Smooth muscle cell (in vitro differentiated cells): Measurements from ENCODE around the gene ATP5F1B. TPM values are rescaled to one million over a fixed set of nuclear protein-coding genes. Genes with fewer than 3 reads are reported as not detected.

Experiments used
- DNase-seq: peaks from one replicate; lab custom pipeline; 2025; ENCODE audit not compliant: unreplicated experiment; lab: John Stamatoyannopoulos, UW
- H2AFZ ChIP-seq: fragments of 200-600 bp; sonication (generic); 2 replicates; pipeline ENCODE4 v1.6.0; 2016; ENCODE audit warnings: antibody characterized with exemption, low read depth, mild to moderate bottlenecking
- H3F3A ChIP-seq: fragments of 200-600 bp; sonication (generic); 2 replicates; pipeline ENCODE4 v1.6.0; 2017; ENCODE audit warnings: antibody characterized with exemption, low read depth
- H3K27ac ChIP-seq: fragments of 200-600 bp; sonication (generic); 2 replicates; pipeline ENCODE4 v1.5.1; 2016; ENCODE audit warnings: low read depth, mild to moderate bottlenecking
- H3K27me3 ChIP-seq: fragments of 200-600 bp; sonication (generic); 2 replicates; pipeline ENCODE4 v1.6.1; 2016; ENCODE audit warnings: low read depth, mild to moderate bottlenecking
- H3K36me3 ChIP-seq: fragments of 200-600 bp; sonication (generic); 2 replicates; pipeline ENCODE4 v1.5.1; 2016; ENCODE audit warnings: low read depth
- H3K4me1 ChIP-seq: fragments of 200-600 bp; sonication (generic); 2 replicates; pipeline ENCODE4 v1.5.1; 2016; ENCODE audit warnings: low read depth
- H3K4me2 ChIP-seq: fragments of 200-600 bp; sonication (generic); 2 replicates; pipeline ENCODE4 v1.6.0; 2016; ENCODE audit warnings: mild to moderate bottlenecking
- H3K4me3 ChIP-seq: fragments of 200-600 bp; sonication (generic); 2 replicates; pipeline ENCODE4 v1.5.1; 2016; ENCODE audit warnings: mild to moderate bottlenecking
- H3K79me2 ChIP-seq: fragments of 200-600 bp; sonication (generic); 2 replicates; pipeline ENCODE4 v1.6.0; 2016; ENCODE audit warnings: low read depth, mild to moderate bottlenecking
- H3K9ac ChIP-seq: fragments of 200-600 bp; sonication (generic); 2 replicates; pipeline ENCODE4 v1.6.0; 2016; ENCODE audit warnings: low read depth
- H3K9me3 ChIP-seq: fragments of 200-600 bp; sonication (generic); replicated peaks from 2 replicates; pipeline ENCODE4 v1.5.1; 2016; ENCODE audit warnings: low read depth
- H4K20me1 ChIP-seq: fragments of 200-600 bp; sonication (generic); 2 replicates; pipeline ENCODE4 v1.6.0; 2016; ENCODE audit warnings: low read depth
- WGBS: methylation state at CpG from one replicate; pipeline ENCODE4 v1.1.7; 2016; ENCODE audit warnings: low lambda C conversion rate; 5-methylcytosine and 5-hydroxymethylcytosine counted together
- polyA plus RNA-seq: library from polyadenylated mRNA; unstranded; fragments of >200 nt; fragmentation: Nextera tagmentation; extraction: Ambion mirVana; gene quantifications from 2 replicates; pipeline ENCODE4 v1.2.1, GENCODE V29; 2016
- total RNA-seq: library from RNA; depleted of rRNA; stranded (reverse); fragments of >200 nt; gene quantifications from 2 replicates; pipeline ENCODE4 v1.2.3, GENCODE V29; 2014
- TF ChIP-seq, protein P1 (sequence below): fragments of 200-600 bp; sonication (generic); IDR thresholded peaks from 2 replicates; pipeline ENCODE4 v1.5.1; 2017; ENCODE audit warnings: borderline replicate concordance, mild to moderate bottlenecking, antibody characterized with exemption; ENCODE audit not compliant: insufficient read depth, poor library complexity, severe bottlenecking

The ATP5F1B gene
- total and polyA plus RNA-seq, 2 experiments from 2014 or later = 489 to 953 TPM

DNA sequence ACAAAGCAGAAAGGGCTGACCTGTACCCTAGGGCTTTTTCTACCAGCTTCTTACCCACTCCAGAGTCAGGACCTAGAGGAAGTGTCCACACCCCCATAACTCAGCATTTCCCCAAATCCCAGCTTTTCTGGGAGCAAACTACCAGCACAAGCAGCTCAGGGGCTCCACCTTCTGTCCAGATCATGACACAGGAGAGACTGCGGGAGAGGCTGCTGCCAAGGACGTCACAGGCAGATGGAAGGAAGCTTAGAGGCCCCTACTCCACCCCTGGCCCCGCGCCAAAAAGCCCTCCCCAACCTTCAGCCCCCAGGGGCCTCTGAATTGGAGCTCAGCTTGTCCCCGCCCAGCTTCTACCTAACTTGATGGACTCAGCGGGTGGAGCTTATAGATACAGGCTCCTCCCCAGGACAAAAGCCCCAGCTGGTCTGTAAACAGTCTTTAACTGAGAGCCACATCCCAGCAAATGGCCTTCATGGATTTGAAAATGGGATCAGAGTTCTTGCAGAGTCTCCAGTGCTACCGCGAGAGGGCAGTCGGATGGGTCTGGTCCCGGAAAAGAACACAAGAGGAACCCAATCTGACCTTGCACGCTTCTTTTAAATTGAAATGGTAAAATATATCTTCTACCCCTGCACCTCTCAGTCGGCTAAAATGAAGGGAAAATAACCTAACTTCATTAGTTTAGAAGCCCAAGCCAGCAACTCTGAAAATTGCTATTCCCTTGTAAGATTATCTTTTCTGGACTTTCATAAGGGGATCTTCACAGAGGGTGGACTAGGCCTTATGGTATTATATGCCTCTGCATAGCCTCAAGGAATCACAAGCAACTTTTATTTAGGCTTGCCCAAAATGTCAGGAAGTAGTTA lies 8.9 kb downstream of the ATP5F1B start:
- Histone ChIP-seq H3K4me1 (peaks cover 35% of the 10 kb centered on the region), H3K4me3 (peak overlapping the region; percentile 69), H2AFZ (no peak overlapping the region), H3K9me3 (no peaks in the 10 kb centered on the region), H3K27me3 (no peaks in the 10 kb centered on the region), H3K9ac (peak overlapping the region; percentile 83), H3F3A (peaks cover 28% of the 10 kb centered on the region), H3K27ac (peak overlapping the region; percentile 70), H3K79me2 (peaks cover 43% of the 10 kb centered on the region), H3K4me2 (peak overlapping the region; percentile 98), H3K36me3 (no peaks in the 10 kb centered on the region), H4K20me1 (peaks cover 42% of the 10 kb centered on the region)
- TF ChIP-seq, protein P1, sequence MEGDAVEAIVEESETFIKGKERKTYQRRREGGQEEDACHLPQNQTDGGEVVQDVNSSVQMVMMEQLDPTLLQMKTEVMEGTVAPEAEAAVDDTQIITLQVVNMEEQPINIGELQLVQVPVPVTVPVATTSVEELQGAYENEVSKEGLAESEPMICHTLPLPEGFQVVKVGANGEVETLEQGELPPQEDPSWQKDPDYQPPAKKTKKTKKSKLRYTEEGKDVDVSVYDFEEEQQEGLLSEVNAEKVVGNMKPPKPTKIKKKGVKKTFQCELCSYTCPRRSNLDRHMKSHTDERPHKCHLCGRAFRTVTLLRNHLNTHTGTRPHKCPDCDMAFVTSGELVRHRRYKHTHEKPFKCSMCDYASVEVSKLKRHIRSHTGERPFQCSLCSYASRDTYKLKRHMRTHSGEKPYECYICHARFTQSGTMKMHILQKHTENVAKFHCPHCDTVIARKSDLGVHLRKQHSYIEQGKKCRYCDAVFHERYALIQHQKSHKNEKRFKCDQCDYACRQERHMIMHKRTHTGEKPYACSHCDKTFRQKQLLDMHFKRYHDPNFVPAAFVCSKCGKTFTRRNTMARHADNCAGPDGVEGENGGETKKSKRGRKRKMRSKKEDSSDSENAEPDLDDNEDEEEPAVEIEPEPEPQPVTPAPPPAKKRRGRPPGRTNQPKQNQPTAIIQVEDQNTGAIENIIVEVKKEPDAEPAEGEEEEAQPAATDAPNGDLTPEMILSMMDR = peak; percentile 43
- peak; percentile 98 for DNase-seq
- WGBS = 7% methylated on average over 12 of the region's 12 CpGs

DNA sequence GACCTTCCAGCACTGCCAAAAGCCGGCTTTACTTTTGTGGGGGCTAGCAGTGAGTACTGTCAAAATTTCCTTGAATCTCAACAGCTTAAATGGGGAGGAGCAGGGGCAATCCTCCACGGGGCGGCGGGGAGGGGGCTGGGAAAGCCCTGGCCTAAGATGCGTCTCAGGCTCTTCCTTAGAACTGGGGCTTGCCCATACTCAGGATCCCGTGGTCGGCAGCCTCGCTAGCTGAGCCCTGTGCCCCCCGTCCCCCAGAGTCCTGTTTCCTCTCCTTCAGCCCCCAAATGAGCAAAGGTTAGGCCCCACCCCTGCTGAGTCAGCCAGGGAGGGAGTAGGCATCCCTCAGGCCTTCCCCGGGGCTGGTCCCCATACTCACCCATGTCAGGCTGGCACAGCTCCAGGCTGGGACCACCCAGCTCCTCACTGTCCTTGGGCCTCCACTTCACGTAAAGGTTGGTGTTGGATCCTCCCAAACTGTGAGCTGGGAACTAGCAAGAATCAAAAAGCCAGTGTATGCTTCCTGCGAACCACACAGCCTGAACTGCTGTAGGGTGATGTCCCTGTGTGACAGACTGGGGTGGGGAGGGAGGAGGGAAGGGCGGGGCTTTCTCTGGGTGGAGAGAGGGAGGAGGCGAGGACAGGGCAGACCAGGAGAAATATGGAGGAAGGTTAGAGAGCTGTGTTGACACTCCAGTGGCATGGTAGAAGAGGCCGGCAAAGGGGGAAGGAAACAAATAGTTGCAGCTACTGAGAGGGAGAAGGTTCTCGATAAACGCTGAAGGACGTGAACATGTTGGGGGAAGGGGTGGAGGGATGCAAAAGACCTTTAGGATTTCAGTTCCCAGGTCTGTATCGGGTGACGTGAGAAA lies 9.7 kb downstream of the ATP5F1B start:
- under 1% methylated on average over 20 of the region's 20 CpGs for WGBS
- TF ChIP-seq, protein P1 = no peak
- H3K9ac ChIP-seq = peak overlapping the region; percentile 83
- H2AFZ ChIP-seq = peak overlapping the region; percentile 6
- peak overlapping the region; percentile 69 for H3K4me3 ChIP-seq
- H3K27ac ChIP-seq = peak overlapping the region; percentile 70
- peaks cover 44% of the 10 kb centered on the region for H4K20me1 ChIP-seq
- no peaks in the 10 kb centered on the region for H3K27me3 ChIP-seq
- peak; percentile 92 for DNase-seq
- H3K36me3 ChIP-seq = no peaks in the 10 kb centered on the region
- H3K79me2 ChIP-seq = peaks cover 43% of the 10 kb centered on the region
- no peaks in the 10 kb centered on the region for H3K9me3 ChIP-seq
- peaks cover 32% of the 10 kb centered on the region for H3F3A ChIP-seq
- peaks cover 40% of the 10 kb centered on the region for H3K4me1 ChIP-seq
- H3K4me2 ChIP-seq = peak overlapping the region; percentile 98

DNA sequence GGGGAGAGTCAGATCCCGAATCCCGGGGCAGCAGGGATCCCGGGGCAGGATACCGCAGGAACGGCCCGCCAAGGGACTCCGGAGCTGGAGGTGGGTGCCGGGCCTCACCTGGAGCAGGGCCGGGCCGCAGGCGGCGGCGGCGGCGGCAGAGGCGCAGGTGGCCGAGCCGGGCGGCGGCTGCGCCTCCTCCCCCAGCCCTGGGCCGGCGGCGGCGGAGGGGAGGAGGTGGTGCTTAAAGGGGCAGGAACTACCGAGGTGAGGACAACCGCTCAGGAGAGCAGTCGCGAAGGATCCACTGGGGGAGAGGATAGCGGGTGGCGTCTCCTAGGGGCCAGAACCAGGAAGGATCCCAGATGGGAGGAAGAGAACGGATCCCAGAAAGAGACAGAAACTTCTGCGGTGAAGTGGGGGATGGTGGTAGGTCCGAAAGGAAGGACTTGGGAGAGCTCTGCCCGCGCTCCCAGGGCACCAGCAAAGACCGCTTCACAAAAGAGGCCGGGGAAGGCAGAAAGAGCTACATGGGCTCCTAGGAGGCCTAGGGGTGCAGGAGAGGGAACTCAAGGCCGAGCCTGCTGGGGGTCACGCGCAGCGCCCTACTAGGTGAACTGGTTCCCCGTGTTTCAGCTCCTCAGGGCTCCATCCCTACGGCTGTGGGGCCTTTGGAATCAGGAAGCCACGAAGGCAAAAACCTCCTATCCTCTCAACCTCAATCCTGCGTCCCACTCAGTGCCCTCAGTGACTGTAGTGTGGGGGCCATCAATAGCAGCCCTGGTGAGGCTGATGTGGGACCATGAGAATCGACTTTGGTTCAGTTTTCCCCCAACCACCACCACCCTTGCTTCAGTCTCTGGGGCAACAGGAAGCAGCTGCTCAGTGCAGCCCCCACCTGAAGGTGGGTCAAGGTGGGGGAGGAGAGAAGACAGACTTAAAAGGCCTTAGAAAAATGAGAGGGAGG lies 10.7 kb downstream of the ATP5F1B start:
- Histone ChIP-seq H3K9me3 (no peaks in the 10 kb centered on the region), H3K4me1 (peaks cover 47% of the 10 kb centered on the region), H3K4me2 (peak overlapping the region; percentile 98), H3K36me3 (no peaks in the 10 kb centered on the region), H3F3A (peaks cover 32% of the 10 kb centered on the region), H3K27me3 (no peaks in the 10 kb centered on the region), H3K4me3 (peak overlapping the region; percentile 69), H3K27ac (peak overlapping the region; percentile 70), H4K20me1 (peaks cover 45% of the 10 kb centered on the region), H3K79me2 (peaks cover 52% of the 10 kb centered on the region), H3K9ac (peak overlapping the region; percentile 83), H2AFZ (peak overlapping the region; percentile 6)
- WGBS = 2% methylated on average over 40 of the region's 47 CpGs
- TF ChIP-seq, protein P1 = peak; percentile 26
- peak; percentile 44 for DNase-seq
